Neural progenitor cell (in vitro differentiated cells): ENCODE measurements around the gene GUCY1A2. TPM values are rescaled to one million over a fixed set of nuclear protein-coding genes. Genes with fewer than 3 reads are reported as not detected.
A peak's percentile ranks its signal among the peaks of the same experiment; 100 is the strongest.

Experiments
- DNase-seq: peaks from one replicate; pipeline ENCODE4 v3.0.0-alpha.2; 2016; ENCODE audit warnings: low spot score
- H2AFZ ChIP-seq: fragments of 200-600 bp; sonication (generic); replicated peaks from 2 replicates; pipeline ENCODE4 v1.6.1; 2016; ENCODE audit warnings: antibody characterized with exemption
- H3F3A ChIP-seq: fragments of 200-600 bp; sonication (generic); 2 replicates; pipeline ENCODE4 v1.6.1; 2016; ENCODE audit warnings: antibody characterized with exemption, low read depth
- H3K27ac ChIP-seq: fragments of 200-600 bp; sonication (generic); 2 replicates; pipeline ENCODE4 v1.5.1; 2016; ENCODE audit warnings: mild to moderate bottlenecking
- H3K27me3 ChIP-seq: fragments of 200-600 bp; sonication (generic); 2 replicates; pipeline ENCODE4 v1.6.1; 2016; ENCODE audit warnings: mild to moderate bottlenecking, moderate library complexity
- H3K36me3 ChIP-seq: fragments of 200-600 bp; sonication (generic); 2 replicates; pipeline ENCODE4 v1.5.1; 2016
- H3K4me1 ChIP-seq: fragments of 200-600 bp; sonication (generic); 2 replicates; pipeline ENCODE4 v1.6.1; 2016; ENCODE audit warnings: mixed run types
- H3K4me2 ChIP-seq: fragments of 200-600 bp; sonication (generic); 2 replicates; pipeline ENCODE4 v1.6.1; 2016
- H3K4me3 ChIP-seq: fragments of 200-600 bp; sonication (generic); 2 replicates; pipeline ENCODE4 v1.5.1; 2016
- H3K79me2 ChIP-seq: fragments of 200-600 bp; sonication (generic); 2 replicates; pipeline ENCODE4 v1.6.1; 2016; ENCODE audit warnings: low read depth
- H3K9ac ChIP-seq: fragments of 200-600 bp; sonication (generic); 2 replicates; pipeline ENCODE4 v1.6.1; 2016
- H3K9me3 ChIP-seq: fragments of 200-600 bp; sonication (generic); 2 replicates; pipeline ENCODE4 v1.5.1; 2016; ENCODE audit warnings: low read depth
- H4K20me1 ChIP-seq: fragments of 200-600 bp; sonication (generic); 2 replicates; pipeline ENCODE4 v1.6.1; 2016; ENCODE audit warnings: low read depth
- H3K27ac Mint-ChIP-seq: 3 replicates; pipeline ENCODE4 v1.8.0; 2021; ENCODE audit warnings: mixed read lengths
- H3K27me3 Mint-ChIP-seq: 2 replicates; pipeline ENCODE4 v1.8.0; 2022; ENCODE audit warnings: low read depth, mild to moderate bottlenecking, inconsistent platforms, moderate library complexity, mixed read lengths; ENCODE audit not compliant: insufficient read depth
- H3K36me3 Mint-ChIP-seq: 3 replicates; pipeline ENCODE4 v1.8.0; 2021; ENCODE audit warnings: mixed read lengths
- H3K4me1 Mint-ChIP-seq: 3 replicates; pipeline ENCODE4 v1.8.0; 2021; ENCODE audit warnings: mixed read lengths
- H3K4me3 Mint-ChIP-seq: 3 replicates; pipeline ENCODE4 v1.8.0; 2021; ENCODE audit warnings: mild to moderate bottlenecking, moderate library complexity, mixed read lengths
- H3K9me3 Mint-ChIP-seq: 3 replicates; pipeline ENCODE4 v1.8.0; 2020; ENCODE audit warnings: mixed read lengths
- EZH2 ChIP-seq: fragments of 200-600 bp; sonication (generic); IDR thresholded peaks from 2 replicates; pipeline ENCODE4 v1.6.1; 2017; ENCODE audit warnings: antibody characterized with exemption, mild to moderate bottlenecking, moderate library complexity
- EZH2phosphoT487 ChIP-seq: fragments of 200-600 bp; sonication (generic); IDR thresholded peaks from 2 replicates; pipeline ENCODE4 v1.6.1; 2017; ENCODE audit warnings: antibody characterized with exemption
- total RNA-seq: library from RNA; depleted of rRNA; stranded (reverse); fragments of >200 nt; gene quantifications from 2 replicates; pipeline ENCODE4 v1.2.3, GENCODE V29; 2015; ENCODE audit warnings: low replicate concordance
- TF ChIP-seq, protein P1 (sequence below): fragments of 200-600 bp; sonication (generic); IDR thresholded peaks from 2 replicates; pipeline ENCODE4 v1.5.1; 2017; ENCODE audit warnings: antibody characterized with exemption, mild to moderate bottlenecking

GUCY1A2 gene
- total RNA-seq, 1 donor from 2014 or later: 0.54 TPM

DNA sequence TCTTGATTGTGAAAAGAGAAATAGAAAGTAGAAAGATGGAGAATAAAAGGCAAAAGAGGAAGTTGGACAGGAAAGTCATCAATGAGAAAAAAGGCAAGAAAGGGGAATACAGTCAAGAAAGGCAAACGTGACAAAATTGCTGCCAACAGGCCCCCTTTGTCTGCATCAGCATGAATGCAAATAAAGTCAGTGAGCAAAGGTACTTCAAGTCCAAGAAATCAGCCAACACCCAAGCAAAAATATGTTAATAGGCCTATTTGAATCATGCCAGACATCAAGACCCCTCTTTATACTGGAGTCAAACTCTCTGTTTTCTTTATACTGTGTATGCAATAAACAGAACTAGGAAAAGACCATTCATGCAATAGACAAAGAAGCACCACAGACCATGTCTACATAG lies 34.3 kb downstream of the GUCY1A2 start:
- no peak overlapping the region for H3K4me3 Mint-ChIP-seq

GRCh38 chr11:106983261-106983660 lies 35.0 kb downstream of the GUCY1A2 start:
- no peaks in the 10 kb centered on the region for H3K27me3 ChIP-seq
- no peaks in the 10 kb centered on the region for H3K4me1 ChIP-seq
- H2AFZ ChIP-seq: no peak overlapping the region
- H3K36me3 Mint-ChIP-seq: no peaks in the 10 kb centered on the region
- H3K4me1 Mint-ChIP-seq: peaks cover 25% of the 10 kb centered on the region
- H3K9me3 Mint-ChIP-seq: no peaks in the 10 kb centered on the region
- H4K20me1 ChIP-seq: no peaks in the 10 kb centered on the region
- no peaks in the 10 kb centered on the region for H3K27me3 Mint-ChIP-seq
- no peak overlapping the region for H3K4me3 Mint-ChIP-seq
- no peak overlapping the region for H3K4me3 ChIP-seq
- H3K27ac Mint-ChIP-seq: no peak overlapping the region
- H3K36me3 ChIP-seq: no peaks in the 10 kb centered on the region
- no peaks in the 10 kb centered on the region for H3K9me3 ChIP-seq
- no peaks in the 10 kb centered on the region for H3F3A ChIP-seq
- no peaks in the 10 kb centered on the region for H3K79me2 ChIP-seq
- H3K4me2 ChIP-seq: no peak overlapping the region
- H3K9ac ChIP-seq: no peak overlapping the region
- H3K27ac ChIP-seq: no peak overlapping the region
- no peak for DNase-seq
- TF ChIP-seq EZH2 (no peak), EZH2phosphoT487 (no peak)
- TF ChIP-seq, protein P1, sequence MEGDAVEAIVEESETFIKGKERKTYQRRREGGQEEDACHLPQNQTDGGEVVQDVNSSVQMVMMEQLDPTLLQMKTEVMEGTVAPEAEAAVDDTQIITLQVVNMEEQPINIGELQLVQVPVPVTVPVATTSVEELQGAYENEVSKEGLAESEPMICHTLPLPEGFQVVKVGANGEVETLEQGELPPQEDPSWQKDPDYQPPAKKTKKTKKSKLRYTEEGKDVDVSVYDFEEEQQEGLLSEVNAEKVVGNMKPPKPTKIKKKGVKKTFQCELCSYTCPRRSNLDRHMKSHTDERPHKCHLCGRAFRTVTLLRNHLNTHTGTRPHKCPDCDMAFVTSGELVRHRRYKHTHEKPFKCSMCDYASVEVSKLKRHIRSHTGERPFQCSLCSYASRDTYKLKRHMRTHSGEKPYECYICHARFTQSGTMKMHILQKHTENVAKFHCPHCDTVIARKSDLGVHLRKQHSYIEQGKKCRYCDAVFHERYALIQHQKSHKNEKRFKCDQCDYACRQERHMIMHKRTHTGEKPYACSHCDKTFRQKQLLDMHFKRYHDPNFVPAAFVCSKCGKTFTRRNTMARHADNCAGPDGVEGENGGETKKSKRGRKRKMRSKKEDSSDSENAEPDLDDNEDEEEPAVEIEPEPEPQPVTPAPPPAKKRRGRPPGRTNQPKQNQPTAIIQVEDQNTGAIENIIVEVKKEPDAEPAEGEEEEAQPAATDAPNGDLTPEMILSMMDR: no peak

More for the DNA sequence above, 34.3 kb downstream of the GUCY1A2 start:
- no peaks in the 10 kb centered on the region for H3K79me2 ChIP-seq
- no peaks in the 10 kb centered on the region for H3K9me3 Mint-ChIP-seq
- H3K27ac ChIP-seq: no peak overlapping the region
- H3K9me3 ChIP-seq: no peaks in the 10 kb centered on the region
- DNase-seq: no peak
- no peak overlapping the region for H3K9ac ChIP-seq
- no peaks in the 10 kb centered on the region for H3K36me3 Mint-ChIP-seq
- H3K27ac Mint-ChIP-seq: peak overlapping the region; percentile 21
- H4K20me1 ChIP-seq: no peaks in the 10 kb centered on the region
- no peaks in the 10 kb centered on the region for H3K36me3 ChIP-seq
- TF ChIP-seq EZH2phosphoT487 (no peak), EZH2 (no peak)
- TF ChIP-seq, protein P1: no peak
- H2AFZ ChIP-seq: no peak overlapping the region
- no peaks in the 10 kb centered on the region for H3K27me3 ChIP-seq
- H3K27me3 Mint-ChIP-seq: peaks cover 2% of the 10 kb centered on the region
- no peaks in the 10 kb centered on the region for H3K4me1 ChIP-seq
- H3K4me2 ChIP-seq: no peak overlapping the region
- no peaks in the 10 kb centered on the region for H3F3A ChIP-seq
- H3K4me1 Mint-ChIP-seq: peaks cover 31% of the 10 kb centered on the region
- H3K4me3 ChIP-seq: no peak overlapping the region

- DNase-seq: no peak
- H3K9me3 Mint-ChIP-seq: no peaks in the 10 kb centered on the region
- no peak overlapping the region for H3K4me3 ChIP-seq
- TF ChIP-seq, protein P1: no peak
- TF ChIP-seq EZH2phosphoT487 (no peak), EZH2 (no peak)
- peaks cover under 1% of the 10 kb centered on the region for H3K4me1 ChIP-seq
- no peak overlapping the region for H3K27ac Mint-ChIP-seq
- no peaks in the 10 kb centered on the region for H3F3A ChIP-seq
- no peaks in the 10 kb centered on the region for H3K9me3 ChIP-seq
- H3K27me3 Mint-ChIP-seq: no peaks in the 10 kb centered on the region
- peaks cover under 1% of the 10 kb centered on the region for H3K4me1 Mint-ChIP-seq
- H3K4me3 Mint-ChIP-seq: no peak overlapping the region
- no peak overlapping the region for H3K4me2 ChIP-seq
- H3K27me3 ChIP-seq: no peaks in the 10 kb centered on the region
- H3K36me3 Mint-ChIP-seq: no peaks in the 10 kb centered on the region
- no peaks in the 10 kb centered on the region for H3K36me3 ChIP-seq
- no peaks in the 10 kb centered on the region for H3K79me2 ChIP-seq
- no peak overlapping the region for H2AFZ ChIP-seq
- H3K27ac ChIP-seq: no peak overlapping the region
- H4K20me1 ChIP-seq: no peaks in the 10 kb centered on the region
- H3K9ac ChIP-seq: no peak overlapping the region
These were observed 43.4 kb downstream of the GUCY1A2 start for GRCh38 chr11:106974831-106975230.
